ENCODE data around the gene TEKT5.

The TEKT5 gene

DNA sequence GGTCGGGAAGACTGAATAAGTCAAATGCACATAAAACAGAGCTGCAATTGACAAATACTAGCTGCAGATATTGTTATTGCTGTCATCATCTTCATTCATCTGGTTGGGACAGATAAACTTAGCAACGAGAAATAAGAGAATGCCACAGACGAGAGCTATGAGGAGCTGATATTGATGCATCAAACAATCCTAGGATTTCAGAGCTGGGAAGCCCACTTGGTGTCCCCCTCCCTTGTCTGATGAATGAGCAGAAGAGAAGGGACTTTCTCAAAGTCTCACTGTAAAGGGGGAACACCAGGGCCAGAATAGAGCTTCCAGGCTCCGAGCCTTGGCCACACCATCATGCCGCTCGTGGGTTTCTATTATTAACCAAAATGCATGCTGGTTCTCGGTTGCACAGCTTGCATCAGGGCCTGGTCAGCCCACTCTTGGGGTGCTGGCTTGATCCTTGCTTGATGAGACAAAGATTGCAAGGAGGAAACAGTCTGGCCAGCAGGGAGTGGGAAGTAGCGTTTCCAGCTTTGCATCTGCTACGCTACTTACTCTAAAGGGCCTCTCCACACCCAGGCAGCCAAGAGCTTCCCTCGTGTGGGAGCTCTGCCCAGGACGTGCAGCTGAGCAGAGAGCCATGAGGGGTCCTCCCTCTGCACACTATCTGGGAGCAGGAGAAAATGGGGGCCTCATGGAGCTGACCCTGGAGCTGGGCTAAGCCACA, 85.9 kb downstream of the TEKT5 start:
- no peak for DNase-seq (ENCODE audit: low read depth)

- no peak for DNase-seq (ENCODE audit: low read depth)
These were observed 87.6 kb downstream of the TEKT5 start for GRCh38 chr16:10607157-10607556.

- no peak for DNase-seq (ENCODE audit: low read depth)
These were observed 88.1 kb downstream of the TEKT5 start for GRCh38 chr16:10606607-10607006.

DNA sequence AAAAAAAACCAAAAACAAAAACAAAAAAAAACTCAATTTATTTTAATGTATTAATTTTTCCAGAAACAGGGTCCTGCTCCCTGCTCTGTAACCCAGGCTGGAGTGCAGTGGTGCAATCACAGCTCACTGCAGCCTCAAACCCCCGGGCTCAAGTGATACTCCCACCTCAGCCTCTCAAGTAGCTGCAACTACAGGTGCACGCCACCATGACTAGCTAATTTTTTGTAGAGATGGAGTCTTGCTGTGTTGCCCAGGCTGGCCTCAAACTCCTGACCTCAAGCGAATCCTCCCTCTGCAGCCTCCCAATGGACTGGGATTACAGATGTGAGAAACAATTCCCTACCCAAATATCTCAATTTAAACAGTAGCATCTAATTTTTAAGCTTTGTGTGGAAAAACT, 89.1 kb downstream of the TEKT5 start:
- DNase-seq (ENCODE audit: low read depth) = no peak

- DNase-seq (ENCODE audit: low read depth) = no peak
These were observed 93.0 kb downstream of the TEKT5 start for GRCh38 chr16:10601444-10602408.

DNA sequence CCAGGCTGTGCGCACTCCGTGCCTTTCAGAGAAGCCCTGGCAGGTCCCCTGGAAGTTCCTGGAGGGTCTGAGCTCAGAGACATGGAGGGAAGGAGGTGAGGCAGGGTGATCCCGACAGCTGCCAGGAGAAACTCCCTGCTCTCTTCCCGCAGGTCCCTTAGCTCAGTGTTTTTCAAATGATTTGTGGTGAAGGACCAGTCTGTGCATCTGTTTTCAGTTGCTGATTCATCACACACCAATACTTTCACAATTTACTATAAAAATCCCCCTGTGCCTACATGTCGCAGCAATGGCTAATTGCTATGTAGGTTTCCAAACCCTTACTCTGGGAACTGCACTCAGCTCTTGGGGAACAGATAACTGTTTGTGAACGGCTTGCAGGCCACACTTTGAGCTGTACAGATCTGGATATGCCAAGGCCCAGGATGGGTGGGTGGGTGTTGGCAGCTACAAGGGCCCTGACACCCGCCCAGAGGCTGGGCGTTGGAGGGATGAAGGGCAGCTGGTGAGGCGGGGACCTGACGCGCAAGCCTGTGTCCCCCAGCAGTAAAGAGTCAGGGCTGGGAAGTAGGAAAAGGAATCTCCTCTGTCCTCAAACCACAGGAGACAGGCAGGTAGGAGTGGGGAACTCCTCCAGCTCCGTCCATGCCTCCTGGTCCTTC, 93.8 kb downstream of the TEKT5 start:
- DNase-seq (ENCODE audit: low read depth) = no peak

GRCh38 chr16:10599626-10600025, 95.1 kb downstream of the TEKT5 start:
- DNase-seq (ENCODE audit: low read depth) = no peak

DNA sequence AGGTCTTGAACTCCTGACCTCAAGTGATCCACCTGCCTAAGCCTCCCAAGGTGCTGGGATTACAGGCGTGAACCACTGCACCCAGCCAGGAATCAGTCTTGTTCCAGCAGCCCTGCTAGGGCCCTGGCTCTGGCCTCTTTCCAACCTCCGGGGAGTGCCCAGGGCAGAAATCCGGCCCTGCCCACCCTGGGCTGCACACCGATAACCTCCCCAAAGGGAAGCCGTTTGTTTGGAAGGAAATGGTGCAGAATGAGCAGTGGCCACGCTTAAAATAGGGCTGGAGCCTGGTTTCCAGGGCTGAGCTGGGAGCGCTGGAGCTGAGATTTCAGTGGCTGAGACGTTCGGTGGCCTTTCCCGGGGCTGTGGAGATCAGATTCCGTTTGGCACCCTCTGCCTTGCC, 96.6 kb downstream of the TEKT5 start:
- no peak for DNase-seq (ENCODE audit: low read depth)

GRCh38 chr16:10597187-10597601, 97.5 kb downstream of the TEKT5 start:
- DNase-seq (ENCODE audit: low read depth) = no peak

GRCh38 chr16:10594312-10594950, 100.3 kb downstream of the TEKT5 start:
- no peak for DNase-seq (ENCODE audit: low read depth)

- DNase-seq (ENCODE audit: low read depth) = no peak
These were observed 102.1 kb downstream of the TEKT5 start for GRCh38 chr16:10592611-10593010.

- no peak for DNase-seq (ENCODE audit: low read depth)
These were observed 104.4 kb downstream of the TEKT5 start for GRCh38 chr16:10590342-10590741.

DNA sequence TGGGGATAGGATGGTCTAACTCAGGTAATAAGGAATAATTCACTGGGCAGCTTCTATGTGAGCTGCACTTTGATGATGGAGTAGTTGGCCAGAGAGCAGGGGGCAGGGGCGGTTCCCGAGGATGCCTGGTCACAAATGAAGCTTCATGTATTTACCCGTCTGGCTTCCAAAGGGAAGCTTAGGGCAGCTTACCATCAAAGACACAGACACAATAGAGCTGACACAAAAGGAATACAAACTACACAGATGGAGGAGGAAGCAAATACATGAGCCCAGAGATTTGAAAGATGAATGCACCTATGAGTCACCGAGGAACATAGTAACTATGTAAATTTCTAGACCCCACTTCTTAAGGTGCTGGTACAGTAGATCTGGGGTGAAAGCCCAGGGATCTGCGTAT, 105.6 kb downstream of the TEKT5 start:
- DNase-seq (ENCODE audit: low read depth) = no peak

GRCh38 chr16:10587622-10588021, 107.1 kb downstream of the TEKT5 start:
- DNase-seq (ENCODE audit: low read depth) = no peak

GRCh38 chr16:10584981-10585438, 109.7 kb downstream of the TEKT5 start:
- DNase-seq (ENCODE audit: low read depth) = no peak

DNA sequence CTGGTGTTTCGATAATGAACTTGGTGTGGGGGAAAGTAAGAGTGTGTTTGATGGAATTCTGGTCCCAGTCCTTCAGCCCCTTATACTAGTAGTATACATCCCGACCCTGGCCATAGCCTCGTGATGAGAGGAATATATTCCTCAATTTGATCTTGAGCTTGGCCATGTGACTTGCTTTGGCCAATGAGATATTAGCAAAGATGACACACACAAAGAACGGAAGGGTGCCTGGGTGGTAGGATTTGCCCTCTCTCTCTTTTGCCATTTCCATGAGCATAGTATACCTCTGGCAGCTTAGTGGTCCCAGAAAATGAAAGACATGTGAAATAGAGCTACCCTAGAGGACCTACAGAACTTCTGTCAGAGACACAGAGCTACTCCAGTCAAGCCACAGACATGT, 111.5 kb downstream of the TEKT5 start:
- DNase-seq (ENCODE audit: low read depth) = no peak

DNA sequence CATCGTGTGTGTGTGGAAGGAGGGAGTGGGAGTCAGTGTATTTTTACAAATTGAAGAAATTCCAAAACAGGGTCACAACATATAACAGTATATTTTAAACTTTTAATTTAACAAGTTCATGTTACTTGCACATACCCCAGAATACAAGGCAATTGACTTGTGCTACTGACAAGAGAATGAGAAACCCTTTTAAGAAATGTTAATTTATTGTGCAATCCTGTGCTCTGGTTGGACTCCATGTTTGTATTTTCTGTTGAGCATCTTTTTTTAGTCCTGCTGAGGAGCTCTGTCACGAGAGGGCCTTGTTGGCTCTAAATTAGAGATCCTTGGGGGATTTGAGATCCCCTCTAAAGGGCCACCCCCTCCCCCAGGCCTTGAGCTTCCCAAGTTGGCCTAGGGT, 113.2 kb downstream of the TEKT5 start:
- DNase-seq (ENCODE audit: low read depth) = no peak

- no peak for DNase-seq (ENCODE audit: low read depth)
These were observed 113.9 kb downstream of the TEKT5 start for GRCh38 chr16:10580883-10581247.

DNA sequence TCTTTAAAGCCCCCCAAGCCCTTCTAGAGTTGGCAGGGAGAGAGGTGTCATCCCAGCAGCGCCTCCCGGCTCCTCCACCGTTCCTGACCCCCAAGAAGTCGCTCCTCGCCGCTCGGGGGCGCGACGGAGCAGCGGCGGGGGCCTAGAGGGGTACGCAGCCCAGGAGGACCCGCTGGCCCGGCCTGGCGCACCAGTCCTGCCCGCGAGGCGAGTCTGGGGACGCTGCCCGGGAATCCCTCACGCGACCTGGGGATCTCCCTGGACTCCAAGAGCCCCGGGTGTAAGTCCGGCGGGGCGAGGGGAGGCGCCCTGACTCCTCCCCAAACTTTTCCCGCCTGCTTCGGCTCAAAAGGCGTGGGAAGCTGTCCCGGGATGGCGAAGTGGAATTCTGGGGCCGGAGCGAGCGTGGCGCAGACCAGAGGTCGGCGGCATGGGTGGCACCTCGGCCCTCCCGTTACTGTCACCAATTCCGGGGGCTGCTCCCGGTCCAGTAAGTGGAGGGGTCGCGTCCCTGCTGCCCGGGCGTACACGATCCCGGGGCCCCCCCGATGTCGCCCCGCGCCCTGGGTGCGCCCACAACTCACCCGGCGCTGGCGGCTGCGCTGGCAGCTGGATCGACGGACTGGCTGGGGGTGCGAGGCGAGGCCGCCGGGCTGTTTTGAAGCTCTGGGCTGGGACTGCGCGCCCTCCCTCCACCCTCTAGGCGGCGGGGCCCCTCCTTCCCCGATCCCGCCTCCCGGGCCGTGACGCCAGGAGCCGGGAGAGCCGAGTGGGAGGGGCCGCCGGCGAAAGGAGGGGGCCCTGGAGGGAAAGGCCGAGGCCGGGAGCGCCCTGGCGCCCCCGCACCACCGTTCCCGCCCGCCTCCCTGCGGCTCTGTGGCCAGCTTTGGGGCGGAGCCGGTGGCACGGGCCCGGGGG, 114.5 kb downstream of the TEKT5 start, which contains the start of gene EMP2:
TSS of gene EMP2 (minus strand) at position 634 of the 918 bp plus-strand sequence. CDS start 32,981 bp downstream, outside the sequence.
- DNase-seq (ENCODE audit: low read depth) = no peak

GRCh38 chr16:10579575-10579964, 115.2 kb downstream of the TEKT5 start:
- no peak for DNase-seq (ENCODE audit: low read depth)

Data from activated T-cell treated with anti-CD3 and anti-CD28 coated beads for 48 hours (primary cell).